Camera-type eye (tissue), 1 donor: ENCODE measurements around the gene OS9. TPM values are rescaled to one million over a fixed set of nuclear protein-coding genes. Genes with fewer than 3 reads are reported as not detected.

ENCODE experiments used
- total RNA-seq: library from RNA; depleted of rRNA; stranded (reverse); fragments of >200 nt; gene quantifications from one replicate; pipeline ENCODE4 v1.2.3, GENCODE V29; 2014

Gene OS9, protein sequence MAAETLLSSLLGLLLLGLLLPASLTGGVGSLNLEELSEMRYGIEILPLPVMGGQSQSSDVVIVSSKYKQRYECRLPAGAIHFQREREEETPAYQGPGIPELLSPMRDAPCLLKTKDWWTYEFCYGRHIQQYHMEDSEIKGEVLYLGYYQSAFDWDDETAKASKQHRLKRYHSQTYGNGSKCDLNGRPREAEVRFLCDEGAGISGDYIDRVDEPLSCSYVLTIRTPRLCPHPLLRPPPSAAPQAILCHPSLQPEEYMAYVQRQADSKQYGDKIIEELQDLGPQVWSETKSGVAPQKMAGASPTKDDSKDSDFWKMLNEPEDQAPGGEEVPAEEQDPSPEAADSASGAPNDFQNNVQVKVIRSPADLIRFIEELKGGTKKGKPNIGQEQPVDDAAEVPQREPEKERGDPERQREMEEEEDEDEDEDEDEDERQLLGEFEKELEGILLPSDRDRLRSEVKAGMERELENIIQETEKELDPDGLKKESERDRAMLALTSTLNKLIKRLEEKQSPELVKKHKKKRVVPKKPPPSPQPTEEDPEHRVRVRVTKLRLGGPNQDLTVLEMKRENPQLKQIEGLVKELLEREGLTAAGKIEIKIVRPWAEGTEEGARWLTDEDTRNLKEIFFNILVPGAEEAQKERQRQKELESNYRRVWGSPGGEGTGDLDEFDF
- 250 TPM for total RNA-seq

DNA sequence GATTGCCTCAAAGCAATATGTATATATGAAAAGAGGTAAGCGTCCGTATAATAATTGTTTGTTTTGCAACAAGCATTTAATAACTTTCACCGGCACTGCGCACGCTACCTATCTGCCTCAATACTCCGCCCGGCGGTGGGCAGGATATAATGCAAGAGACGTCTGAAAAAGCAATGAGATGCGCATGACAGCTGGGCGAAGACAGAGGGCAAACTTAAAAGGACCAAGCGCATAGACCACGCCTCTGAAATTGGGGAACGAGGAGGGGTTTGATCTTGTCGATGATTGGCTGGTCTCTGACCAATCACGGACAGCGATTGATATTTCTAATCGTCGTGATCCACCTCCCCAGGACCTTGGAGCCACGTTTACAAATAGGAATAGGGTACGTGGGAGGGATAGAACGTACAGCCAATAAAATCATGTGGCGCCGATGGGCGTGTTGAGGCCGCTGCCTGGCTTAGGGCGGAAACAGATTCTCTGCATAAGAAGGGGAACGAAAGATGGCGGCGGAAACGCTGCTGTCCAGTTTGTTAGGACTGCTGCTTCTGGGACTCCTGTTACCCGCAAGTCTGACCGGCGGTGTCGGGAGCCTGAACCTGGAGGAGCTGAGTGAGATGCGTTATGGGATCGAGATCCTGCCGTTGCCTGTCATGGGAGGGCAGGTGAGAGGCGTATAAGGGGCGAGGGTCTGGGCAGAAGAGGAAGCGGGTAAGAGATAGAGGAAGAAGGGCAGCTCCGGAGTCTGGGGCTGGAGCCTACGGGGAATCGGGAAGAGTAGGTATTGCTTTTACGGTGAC is at the start of gene OS9:
TSS of gene OS9 (plus strand) at position 474 of the 800 bp plus-strand sequence. CDS start at position 504, 30 bp downstream.

DNA sequence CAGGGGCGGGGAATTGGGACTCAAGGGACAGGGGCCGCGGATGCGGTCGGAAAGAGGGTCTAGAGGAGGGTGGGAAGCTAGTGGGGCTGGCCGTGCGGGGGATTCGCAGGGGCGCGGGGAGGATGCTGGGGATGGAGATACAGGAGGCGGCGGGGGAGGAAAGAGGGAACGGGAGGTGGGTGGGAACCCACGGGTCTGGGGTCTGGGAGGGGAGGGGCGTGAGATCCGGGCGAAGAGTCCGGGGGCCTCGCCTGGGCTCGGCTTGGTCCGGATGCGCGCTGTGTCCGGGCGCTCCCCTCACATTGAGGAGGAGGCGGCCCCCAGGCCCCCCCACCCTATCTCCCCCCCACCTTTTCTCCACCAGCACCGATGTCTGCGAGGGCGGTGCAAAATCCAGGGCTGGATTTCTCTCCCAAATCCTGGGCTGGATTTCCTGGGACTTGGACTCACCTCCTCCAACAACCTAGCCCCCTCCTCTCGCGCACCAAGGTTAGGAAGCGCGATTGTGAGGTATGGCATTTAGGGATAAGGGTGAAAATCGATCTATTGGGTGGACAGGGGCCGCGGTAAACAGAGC is 44.8 kb downstream of the OS9 start, which contains the start of gene AGAP2:
TSS of gene AGAP2 (minus strand) at position 82 of the 577 bp plus-strand sequence. CDS start 496 bp downstream, outside the sequence.

DNA sequence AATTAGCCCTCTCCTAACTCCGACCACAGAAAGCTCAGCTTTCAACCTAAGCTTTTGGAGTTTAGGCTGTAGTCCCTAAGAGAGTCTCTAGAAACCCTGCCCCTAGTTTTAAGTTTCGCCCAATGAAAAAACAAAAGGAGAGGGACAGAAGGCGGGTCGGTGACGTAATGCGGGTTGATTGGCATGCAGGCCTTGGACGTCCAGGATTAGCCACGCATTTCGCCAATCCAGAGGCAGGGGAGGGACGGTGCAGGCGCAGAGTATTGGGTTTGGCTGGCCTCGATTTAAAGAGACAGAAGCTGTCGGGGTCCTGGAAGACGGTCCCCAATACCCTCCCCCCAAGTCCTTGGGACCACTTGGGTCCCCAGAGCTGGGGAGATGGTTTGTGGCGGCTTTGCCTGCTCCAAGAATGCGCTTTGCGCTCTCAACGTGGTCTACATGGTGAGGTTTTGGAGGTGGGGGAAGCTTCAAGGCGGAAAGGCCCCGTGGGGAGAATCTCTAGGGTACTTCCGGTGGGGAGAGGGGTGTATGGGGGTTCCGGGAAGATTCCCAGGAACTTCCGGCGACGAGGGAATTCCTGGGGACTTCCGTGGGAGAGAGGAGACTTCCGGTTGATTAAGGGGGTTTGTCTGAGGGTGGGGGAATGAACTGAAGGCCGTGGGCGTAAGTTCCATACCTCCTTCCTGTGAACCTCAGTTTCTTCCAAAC is 51.0 kb downstream of the OS9 start, which contains the start of gene TSPAN31:
TSS of gene TSPAN31 (plus strand) at position 263 of the 708 bp plus-strand sequence. CDS start at position 379, 116 bp downstream.

DNA sequence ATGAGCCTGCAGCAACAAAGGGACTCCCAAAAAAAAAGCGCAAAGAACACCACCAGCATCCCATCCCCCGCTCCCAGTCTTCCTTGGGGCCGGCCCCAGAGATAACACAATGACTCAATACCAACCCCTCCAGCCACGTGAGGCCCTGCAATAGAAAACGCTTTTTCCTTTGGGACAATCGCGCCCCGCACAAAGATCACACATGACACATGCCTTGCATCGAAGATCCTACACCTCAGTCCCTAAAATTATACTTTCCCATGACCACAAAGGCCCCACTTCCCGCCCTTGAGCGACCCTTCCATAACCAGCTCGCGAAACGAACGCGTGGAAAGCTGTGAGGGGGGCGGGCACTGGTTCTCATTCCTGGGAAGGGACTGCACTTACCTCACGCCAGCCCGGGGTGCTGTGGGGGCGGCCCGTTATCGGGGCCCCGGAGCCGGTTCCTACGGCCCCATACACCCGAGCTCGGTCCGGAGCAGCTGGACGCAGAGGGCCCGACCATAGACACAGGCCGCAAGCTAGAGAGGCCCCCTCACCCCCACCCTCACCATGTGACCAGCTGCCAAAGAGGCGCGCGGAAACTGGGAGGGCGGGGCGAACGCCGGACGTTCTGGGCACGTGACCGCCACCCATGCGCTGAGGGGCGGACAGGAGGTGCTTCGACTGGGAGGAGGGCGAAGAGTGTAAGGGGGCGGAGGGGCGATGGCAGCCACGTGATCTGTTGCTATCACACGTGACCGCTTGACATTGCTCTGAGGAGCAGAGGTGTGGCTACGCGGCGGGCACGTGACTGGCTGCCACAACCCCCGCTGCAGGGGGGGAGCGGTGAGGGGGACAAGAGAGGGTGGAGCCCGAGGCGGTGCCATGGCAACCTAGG is 58.1 kb downstream of the OS9 start, which contains the start of gene CDK4:
TSS of gene CDK4 (minus strand) at position 523 of the 880 bp plus-strand sequence. CDS start 593 bp downstream, outside the sequence.

DNA sequence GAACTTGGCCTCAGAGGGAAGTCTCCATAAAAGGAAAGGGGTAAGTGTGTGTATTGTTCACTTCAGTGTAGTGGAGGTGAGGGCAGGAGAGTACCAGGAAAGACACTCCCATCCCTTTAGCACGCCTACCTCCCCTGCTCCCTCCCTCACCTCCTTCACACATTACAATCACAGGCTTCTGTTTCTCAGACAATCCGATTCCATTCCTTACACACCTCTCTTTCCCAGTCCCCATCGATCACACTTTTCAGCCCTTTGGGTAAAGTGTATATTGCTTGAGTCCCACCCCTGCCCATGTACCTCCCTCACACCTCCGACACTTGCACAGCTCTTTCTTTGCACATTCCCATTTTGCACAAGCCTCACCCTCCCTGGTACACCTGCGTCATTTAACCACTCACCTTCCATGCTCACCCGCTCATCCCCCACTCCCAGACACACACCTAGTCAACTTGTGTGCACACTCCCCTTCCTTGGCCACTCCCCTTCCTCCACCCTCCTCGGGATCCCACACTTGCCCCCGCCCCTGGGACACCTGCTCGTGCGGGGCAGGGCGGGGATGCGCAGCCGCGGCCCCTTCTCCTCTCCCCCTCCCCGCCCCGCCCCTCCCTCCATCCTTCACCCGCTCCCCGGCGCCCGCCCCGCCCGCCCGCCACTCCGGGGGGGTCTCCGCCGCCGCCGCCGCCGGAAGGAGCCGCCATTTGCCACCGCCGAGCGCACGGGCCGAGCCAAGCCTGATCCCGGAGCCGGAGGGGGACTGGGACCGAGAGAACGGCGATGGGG is 60.7 kb downstream of the OS9 start, which contains the start of gene MARCHF9:
TSS of gene MARCHF9 (plus strand) at position 693 of the 783 bp plus-strand sequence. CDS start 426 bp downstream, outside the sequence.

DNA sequence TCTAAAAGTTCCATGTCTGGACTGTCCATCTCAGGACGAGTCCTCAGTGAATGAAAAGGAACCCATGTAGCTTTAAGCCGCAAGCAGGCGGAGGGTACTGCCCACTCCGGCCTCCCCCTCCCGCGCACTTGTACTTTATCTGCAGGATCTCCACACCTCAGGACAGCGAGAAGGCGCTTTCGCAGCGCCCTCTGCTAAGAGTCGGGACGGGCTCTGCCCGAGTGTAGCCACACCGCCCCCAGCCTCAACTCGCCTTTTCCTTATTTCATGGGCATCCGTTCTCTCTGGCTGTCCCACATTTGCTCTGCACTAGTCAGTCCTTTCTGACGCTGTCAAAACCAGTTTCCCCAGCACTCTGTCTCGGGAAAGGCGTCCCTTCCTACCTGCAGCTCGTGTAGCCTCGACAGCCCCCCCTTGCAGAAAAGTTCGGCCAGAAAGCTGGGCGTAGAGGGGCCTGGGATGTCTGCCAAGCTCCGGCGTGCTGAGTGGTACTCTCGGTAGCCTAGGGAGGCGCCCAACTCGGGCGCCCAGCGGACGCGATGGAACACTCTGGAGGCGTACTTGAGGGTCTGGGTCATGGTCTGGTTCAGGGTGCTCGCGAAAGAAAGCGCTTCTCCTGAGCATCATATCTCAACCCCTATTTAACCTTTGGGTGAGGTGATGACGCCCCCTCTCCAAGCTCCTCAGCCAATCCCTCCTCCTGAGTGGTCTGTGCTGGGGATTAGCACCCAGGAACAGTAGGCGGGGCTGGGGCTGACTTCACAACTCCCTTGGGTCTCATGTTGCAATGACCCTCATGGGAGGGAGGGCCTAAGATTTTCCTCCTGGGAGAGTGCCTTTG is 72.8 kb downstream of the OS9 start, which contains the start of gene CYP27B1:
TSS of gene CYP27B1 (minus strand) at position 615 of the 841 bp plus-strand sequence. CDS start at position 578, 37 bp downstream.

Other genes starting within 250 kb of the OS9 start
- not detected for gene INHBE, start 238.8 kb upstream of the OS9 start, total RNA-seq
- 7.1 TPM for gene GLI1, start 234.3 kb upstream of the OS9 start, total RNA-seq
- 4.0 TPM for gene ARHGAP9, start 214.3 kb upstream of the OS9 start, total RNA-seq
- gene MARS1, start 206.1 kb upstream of the OS9 start, total RNA-seq = 78.5 TPM
- gene DDIT3, start 173.6 kb upstream of the OS9 start, total RNA-seq = 37.2 TPM
- gene MBD6, start 171.3 kb upstream of the OS9 start, total RNA-seq = 52.1 TPM
- gene DCTN2, start 146.9 kb upstream of the OS9 start, total RNA-seq = 174 TPM
- 30.1 TPM for gene KIF5A, start 144.1 kb upstream of the OS9 start, total RNA-seq
- gene PIP4K2C, start 102.9 kb upstream of the OS9 start, total RNA-seq = 24.8 TPM
- gene DTX3, start 89.3 kb upstream of the OS9 start, total RNA-seq = 69.5 TPM
- 53.5 TPM for gene ARHGEF25, start 82.7 kb upstream of the OS9 start, total RNA-seq
- 9.6 TPM for gene B4GALNT1, start 60.9 kb upstream of the OS9 start, total RNA-seq
- gene AGAP2, start 44.6 kb downstream of the OS9 start, total RNA-seq = 7.3 TPM
- 59.1 TPM for gene TSPAN31, start 50.9 kb downstream of the OS9 start, total RNA-seq
- 108 TPM for gene CDK4, start 58.2 kb downstream of the OS9 start, total RNA-seq
- 15.1 TPM for gene MARCHF9, start 61.0 kb downstream of the OS9 start, total RNA-seq
- gene CYP27B1, start 72.9 kb downstream of the OS9 start, total RNA-seq = 1.6 TPM
- gene METTL1, start 78.0 kb downstream of the OS9 start, total RNA-seq = 4.5 TPM
- 12.2 TPM for gene EEF1AKMT3, start 78.5 kb downstream of the OS9 start, total RNA-seq
- gene TSFM, start 88.7 kb downstream of the OS9 start, total RNA-seq = 18.8 TPM
- gene AVIL, start 124.6 kb downstream of the OS9 start, total RNA-seq = 4.5 TPM
- 119 TPM for gene CTDSP2, start 152.6 kb downstream of the OS9 start, total RNA-seq
- 10.9 TPM for gene ATP23, start 247.4 kb downstream of the OS9 start, total RNA-seq